Measurements from ENCODE around the gene IL13RA1. TPM values are rescaled to one million over a fixed set of nuclear protein-coding genes. Genes with fewer than 3 reads are reported as not detected.

The IL13RA1 gene
- total and polyA plus RNA-seq, 10 of the 15 experiments (the other 5 are each of a cell fraction or from before 2014, with no cell fraction given), result 2.3 to 14.2 (median 8.4) TPM

DNA sequence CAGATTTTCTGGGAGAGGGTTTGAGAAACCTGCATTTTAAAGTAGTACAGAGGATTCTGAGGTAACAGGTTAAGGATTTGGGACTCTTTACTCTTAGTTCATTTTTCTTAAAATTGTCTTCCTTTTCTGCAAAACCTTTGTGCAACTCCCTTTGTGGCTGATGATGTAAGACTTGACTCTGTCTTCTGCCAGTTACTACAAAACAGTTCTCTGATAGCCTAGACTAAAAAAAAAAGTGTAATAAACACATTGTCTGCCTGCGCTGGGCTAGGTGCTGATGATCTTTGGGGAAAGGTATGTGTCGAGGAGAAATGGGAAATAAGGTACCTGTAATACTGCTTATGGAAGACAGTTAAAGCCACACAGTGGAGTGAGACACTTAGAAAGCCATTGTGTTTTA is 28.7 kb downstream of the IL13RA1 start (continued):
- no peak for TF ChIP-seq RELA (IDR thresholded peaks at IDR 0.05; ENCODE audit: borderline replicate concordance, partially characterized antibody)
- TF ChIP-seq, protein P1, sequence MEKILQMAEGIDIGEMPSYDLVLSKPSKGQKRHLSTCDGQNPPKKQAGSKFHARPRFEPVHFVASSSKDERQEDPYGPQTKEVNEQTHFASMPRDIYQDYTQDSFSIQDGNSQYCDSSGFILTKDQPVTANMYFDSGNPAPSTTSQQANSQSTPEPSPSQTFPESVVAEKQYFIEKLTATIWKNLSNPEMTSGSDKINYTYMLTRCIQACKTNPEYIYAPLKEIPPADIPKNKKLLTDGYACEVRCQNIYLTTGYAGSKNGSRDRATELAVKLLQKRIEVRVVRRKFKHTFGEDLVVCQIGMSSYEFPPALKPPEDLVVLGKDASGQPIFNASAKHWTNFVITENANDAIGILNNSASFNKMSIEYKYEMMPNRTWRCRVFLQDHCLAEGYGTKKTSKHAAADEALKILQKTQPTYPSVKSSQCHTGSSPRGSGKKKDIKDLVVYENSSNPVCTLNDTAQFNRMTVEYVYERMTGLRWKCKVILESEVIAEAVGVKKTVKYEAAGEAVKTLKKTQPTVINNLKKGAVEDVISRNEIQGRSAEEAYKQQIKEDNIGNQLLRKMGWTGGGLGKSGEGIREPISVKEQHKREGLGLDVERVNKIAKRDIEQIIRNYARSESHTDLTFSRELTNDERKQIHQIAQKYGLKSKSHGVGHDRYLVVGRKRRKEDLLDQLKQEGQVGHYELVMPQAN (conservative IDR thresholded peaks at IDR 0.05), result no peak

DNA sequence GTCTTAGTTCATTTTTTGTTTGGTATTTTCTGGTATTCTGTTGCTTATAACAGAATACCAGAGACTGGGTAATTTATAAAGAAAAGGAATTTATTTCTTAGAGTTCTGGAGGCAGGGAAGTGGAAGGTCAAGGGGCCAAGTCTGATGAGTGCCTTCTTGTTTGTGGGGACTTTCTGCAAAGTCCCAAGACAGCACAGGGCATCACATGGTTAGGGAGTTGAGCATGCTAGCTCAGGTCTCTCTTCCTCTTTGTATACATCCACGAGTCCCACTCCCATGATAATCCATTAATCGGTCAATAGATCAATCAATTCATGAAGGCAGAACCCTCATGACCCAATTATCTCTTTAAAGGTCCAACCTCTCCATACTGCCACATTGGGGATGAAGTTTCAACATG is 31.1 kb downstream of the IL13RA1 start:
- peak; percentile 50; the same call in 2 of the 3 replicates for ATAC-seq
- H3K9me3 ChIP-seq (replicated peaks; ENCODE audit: control insufficient read depth, insufficient read depth, low read length), result no peaks in the 10 kb centered on the region
- no peaks in the 10 kb centered on the region for H3K79me2 ChIP-seq (ENCODE audit: control insufficient read depth, insufficient read depth, low read length)
- H2AFZ ChIP-seq (ENCODE audit: control insufficient read depth, low read depth, low read length), result no peak overlapping the region
- no TSS peak for BruUV-seq (replicated peaks)
- DNase-seq (ENCODE audit: low read depth, low spot score), result no peak
- no peak overlapping the region for H3K9ac ChIP-seq (ENCODE audit: control insufficient read depth, insufficient read depth, low read length)
- H3K4me1 ChIP-seq (ENCODE audit: control insufficient read depth, insufficient read depth, low read length), result no peaks in the 10 kb centered on the region
- no peaks in the 10 kb centered on the region for H3K27me3 ChIP-seq (replicated peaks in 1 of 2; ENCODE audit: control insufficient read depth in 2 of 2, insufficient read depth in 2 of 2, low read length in 1 of 2)
- no peak for TF ChIP-seq JUND (IDR thresholded peaks at IDR 0.05; ENCODE audit: low read depth, low read length)
- TF ChIP-seq SPI1 (IDR thresholded peaks at IDR 0.05; ENCODE audit: borderline replicate concordance, insufficient read depth, low read depth, low read length), result peak; percentile 18; the same call in 1 of the 2 replicates
- TF ChIP-seq RUNX3 (IDR thresholded peaks at IDR 0.05; ENCODE audit: low read length), result no peak
- TF ChIP-seq HDAC6 (IDR thresholded peaks at IDR 0.05; ENCODE audit: unreplicated experiment), result no peak
- intact Hi-C loops (cut with micrococcal nuclease; ENCODE audit: unreplicated experiment) (no loop called here), in situ Hi-C loops (cut with MboI) (no loop called here)
- FAIRE-seq, result no peak
- H4K20me1 ChIP-seq (ENCODE audit: control insufficient read depth, insufficient read depth), result no peaks in the 10 kb centered on the region
- WGBS (ENCODE audit: insufficient coverage, insufficient replicate concordance, low lambda C conversion rate, missing lambda C conversion rate), result 21% methylated on average over 2 of the region's 2 CpGs
- SMC1A ChIA-PET (ENCODE audit: uncharacterized antibody, unreplicated experiment), result no interaction called here
- H3K4me2 ChIP-seq (ENCODE audit: control insufficient read depth, insufficient read depth), result no peak overlapping the region
- no peaks in the 10 kb centered on the region for H3K36me3 ChIP-seq (ENCODE audit: control insufficient read depth in 2 of 2, insufficient read depth in 2 of 2, low read length in 1 of 2)
- CTCF ChIA-PET, result interaction anchor here (3.4 kb wide), 1 partner anchor 132 kb away, joined by 13 read pairs; no protein-coding TSS in a partner anchor
- H3K4me3 ChIP-seq, result no peak overlapping the region
- H3K27ac ChIP-seq (ENCODE audit: control insufficient read depth, insufficient read depth), result no peak overlapping the region
- POLR2A ChIA-PET, result no interaction called here
- RAD21 ChIA-PET (ENCODE audit: unreplicated experiment), result interaction anchor here (0.6 kb wide), 1 partner anchor 227 kb away, joined by 4 read pairs; no protein-coding TSS in a partner anchor
